GM10847 (cell line): ENCODE measurements around the gene P2RX1.

ENCODE experiments used
- POLR2A ChIP-seq: IDR thresholded peaks from 2 replicates; pipeline ENCODE4 v1.6.1; 2011; ENCODE audit not compliant: insufficient read length; ENCODE audit errors: extremely low read depth

P2RX1 gene

DNA sequence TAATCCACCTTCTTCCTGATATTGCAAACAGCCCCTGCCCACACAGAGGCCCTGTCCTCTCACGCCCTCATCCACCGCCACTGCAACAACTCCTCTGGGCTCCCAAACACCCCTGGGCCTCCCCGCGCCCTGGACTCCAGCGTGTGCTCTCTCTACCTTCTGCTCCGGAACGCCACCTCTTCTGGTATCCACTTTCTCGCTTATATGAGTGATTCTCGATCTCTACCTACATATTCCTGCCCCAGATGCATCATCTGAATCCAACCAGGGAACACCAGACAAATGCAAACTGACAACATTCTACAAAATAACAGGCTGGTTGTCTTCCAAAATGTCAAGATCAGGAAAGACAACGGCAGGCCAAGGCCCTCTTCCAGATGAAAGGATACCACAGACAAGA is 42.4 kb downstream of the P2RX1 start:
- no peak for TF ChIP-seq POLR2A

DNA sequence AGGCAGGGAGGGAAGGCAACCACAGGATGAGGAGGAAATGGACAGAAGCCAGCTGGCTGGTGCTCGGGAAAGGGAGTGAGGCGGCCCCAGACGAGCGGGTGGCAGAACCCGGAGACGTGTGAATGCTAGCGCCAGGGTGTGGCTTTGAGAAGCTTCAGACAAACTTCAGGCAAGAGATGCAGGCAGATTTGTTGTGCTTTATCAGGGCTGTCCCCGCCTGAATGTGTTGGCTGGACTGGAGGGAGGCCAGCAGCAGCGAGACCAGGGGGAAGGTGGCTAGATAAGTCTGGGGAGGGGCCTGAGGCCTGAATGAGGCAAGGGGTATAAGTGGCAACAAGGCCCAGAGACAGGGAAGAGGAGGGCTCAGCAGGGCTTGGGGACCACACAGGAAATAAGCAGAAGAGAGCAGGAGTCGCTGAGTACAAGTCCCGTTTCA is 45.4 kb downstream of the P2RX1 start:
- no peak for TF ChIP-seq POLR2A

DNA sequence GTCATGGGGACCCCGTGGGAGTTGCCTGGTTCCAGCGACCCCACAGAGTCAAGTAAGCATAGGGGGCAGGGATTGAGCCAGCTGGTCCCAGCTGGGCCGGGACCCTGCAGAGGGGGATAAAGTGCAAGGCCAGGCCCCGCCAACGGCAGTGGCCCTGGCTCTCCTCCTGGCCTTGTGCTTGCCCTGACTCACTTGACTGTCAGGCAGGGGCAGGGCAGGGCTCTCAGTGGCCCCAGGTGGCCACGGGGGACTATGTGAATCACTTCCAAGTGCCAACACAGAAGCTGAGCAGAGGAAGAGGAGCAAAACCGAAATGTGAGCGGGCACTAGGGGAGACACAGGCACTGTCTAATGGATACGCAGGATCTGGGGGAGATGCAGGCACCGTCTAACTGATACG is 48.7 kb downstream of the P2RX1 start:
- TF ChIP-seq POLR2A = no peak

DNA sequence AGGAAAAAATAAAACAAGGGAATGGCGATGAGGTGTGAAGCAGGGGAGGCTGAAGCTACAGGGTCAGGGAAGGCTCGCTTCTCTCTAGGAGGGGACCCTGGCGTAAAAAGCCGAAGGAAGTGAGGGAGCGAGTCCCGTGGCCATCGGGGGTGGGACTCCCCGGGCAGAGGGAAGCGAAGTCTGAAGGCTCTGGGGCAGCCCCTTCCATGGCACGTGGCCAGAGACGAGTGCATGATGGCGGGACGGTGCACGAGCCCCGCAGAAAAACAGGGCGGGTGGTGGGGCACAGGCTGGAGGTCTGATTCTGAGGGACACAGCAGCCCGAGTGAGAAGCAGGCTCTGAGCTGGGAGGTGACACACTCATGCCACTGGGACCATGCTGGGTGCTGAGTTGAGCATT is 49.2 kb downstream of the P2RX1 start:
- TF ChIP-seq POLR2A = no peak

DNA sequence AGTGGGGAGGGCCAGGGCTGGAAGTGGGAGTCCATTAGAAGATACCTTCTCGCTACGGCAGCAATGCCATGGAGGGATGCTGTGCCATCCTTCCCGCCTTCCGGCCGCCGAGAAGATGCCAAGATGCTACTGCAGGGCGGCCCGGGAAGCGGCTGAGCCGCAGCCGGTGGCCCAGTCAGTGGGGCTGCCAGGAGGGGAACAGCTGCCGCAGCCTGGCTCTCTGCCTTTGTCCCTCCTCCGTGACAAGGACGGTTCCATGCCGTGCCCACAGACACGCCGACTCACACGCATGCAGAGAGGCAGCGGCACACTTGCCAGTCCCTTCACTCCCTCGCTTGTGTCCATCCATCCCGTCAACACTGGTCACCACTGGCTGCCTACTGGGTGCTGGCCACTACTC is 50.0 kb downstream of the P2RX1 start:
- no peak for TF ChIP-seq POLR2A

DNA sequence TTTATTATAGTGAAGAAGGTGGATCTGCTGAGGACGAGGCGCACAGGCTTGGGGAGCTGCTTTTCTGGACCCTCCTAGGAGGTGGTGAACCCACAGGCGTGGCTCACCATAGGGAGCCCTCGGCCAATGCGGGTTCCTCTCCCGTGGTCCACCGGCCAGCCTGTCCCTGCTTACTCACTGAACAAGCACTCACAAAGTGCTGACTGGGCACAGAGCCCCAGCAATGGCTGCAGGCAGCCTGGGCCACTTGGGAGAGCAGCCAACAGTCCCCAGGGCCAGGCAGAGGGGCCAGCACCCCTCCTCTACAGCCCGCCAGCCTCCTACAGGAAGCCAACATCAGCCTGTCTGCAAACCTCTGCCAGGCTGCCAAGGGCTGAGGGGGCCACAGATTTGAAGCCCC is 51.1 kb downstream of the P2RX1 start:
- no peak for TF ChIP-seq POLR2A

DNA sequence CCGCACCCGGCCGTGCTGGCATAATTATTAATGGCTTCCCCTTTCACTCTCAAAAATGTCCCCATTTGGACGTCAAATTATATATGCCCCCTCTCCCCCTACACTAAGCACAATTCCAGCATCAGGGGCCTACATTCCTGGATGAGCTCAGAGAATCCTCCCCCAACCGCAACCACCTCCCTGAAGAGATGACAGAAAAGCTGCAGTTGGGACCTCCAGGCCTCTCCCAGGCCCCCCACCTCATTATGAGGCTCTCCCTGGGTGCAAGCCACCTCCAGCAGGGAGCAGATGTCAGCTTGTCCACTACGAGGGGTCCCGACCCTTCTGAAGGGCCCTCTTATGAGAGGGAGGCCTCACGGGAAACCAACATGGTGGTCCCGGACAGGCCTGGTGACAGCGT is 51.7 kb downstream of the P2RX1 start:
- no peak for TF ChIP-seq POLR2A

DNA sequence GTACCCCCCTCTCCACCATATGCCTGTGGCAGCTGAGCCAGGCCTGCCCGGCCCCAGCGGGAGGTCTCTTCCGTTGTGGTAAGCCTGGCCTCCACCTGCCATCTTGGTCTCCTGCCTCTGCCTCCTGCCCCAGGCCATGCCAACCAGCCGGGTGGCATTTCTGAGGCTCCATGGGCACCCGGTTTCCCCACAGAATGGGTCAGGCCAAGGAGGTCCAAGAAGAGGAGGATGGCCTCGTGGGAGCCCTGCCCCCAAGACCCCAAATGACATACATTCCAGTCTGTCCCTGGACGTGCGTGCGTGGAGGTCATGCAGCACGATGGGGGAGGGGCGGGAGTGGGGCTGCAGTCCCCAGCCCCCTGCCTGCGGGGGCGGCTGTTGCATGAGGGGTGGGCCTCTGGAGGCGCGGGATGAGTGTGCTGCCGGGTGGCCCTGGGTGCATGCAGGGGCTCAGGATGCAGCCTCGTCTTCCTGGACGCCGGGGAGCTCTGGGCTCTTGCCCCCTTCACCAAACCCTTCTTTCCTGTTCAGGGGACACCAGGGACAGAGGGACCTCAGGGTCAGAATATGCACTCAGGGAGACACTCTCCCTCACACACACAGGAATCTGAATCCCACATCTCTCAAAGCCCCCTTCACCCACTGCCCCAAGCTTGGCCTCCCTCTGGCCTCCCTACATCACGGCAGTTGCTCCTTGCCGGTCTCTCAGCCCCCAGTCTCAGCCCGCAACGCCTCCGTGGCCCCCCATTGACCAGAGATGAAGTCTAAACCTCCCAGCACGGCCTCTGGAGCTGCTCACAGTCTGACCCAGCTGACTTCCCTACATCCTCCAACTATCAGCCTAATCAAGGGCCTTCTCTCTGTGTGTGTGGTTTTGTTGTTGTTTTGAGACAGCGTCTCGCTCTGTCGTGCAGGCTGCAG is 54.2 kb downstream of the P2RX1 start:
- no peak for TF ChIP-seq POLR2A

DNA sequence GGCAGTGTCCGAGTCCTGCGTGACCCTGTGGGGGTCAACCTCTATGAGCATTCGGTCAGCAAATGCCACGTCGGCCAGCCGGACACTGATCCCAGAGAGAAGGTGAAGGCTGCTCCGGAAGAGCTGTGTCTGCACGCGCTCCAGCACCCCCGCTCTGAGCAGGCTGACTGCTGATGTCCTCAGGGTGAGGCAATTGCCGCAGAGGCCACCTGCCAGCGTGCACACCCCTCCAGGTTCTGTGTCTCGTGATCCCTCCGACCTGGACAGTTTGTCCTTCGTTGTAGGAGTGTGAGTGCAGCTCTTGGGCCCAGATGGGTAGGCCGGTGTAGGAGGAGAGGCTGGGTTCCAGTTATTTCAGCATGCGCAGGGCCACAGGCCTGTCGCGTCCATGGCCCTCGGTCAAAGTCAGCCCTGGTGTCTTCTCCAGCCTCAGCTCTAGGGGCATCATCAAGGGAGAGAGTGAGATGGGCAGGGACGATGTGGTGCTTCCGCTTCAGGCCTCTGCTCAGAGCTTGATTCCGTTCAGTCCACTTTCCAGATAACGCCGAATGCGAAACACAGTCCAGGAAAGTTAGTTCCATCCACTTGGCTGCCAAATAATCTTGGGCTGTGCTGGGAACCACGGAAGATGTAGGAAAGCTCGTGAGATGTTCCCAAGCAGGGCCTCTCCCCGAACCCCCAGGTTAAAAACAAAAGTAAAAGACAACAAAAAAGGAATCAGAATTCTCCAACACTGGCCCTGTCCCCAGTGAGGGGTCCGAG is 55.1 kb downstream of the P2RX1 start:
- no peak for TF ChIP-seq POLR2A

DNA sequence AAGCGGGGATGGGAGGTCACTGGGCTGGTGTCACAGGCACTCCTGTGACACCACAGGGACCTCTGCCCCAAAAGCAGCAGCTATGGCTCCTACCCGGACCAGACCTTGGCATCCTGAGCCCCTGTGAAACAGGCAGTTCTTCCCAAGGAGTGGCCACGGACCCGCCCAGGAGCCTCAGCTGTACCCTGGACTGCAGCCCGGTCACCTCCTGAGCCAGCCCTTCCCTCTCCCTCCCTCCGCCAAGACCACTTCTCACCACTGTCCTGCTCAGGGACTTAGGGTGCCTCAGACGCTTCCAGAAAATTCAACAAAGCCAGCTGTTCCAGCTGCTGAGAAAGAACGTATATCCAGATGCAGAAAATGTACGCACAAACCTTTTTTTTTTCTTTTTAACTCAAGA is 56.3 kb downstream of the P2RX1 start:
- no peak for TF ChIP-seq POLR2A

DNA sequence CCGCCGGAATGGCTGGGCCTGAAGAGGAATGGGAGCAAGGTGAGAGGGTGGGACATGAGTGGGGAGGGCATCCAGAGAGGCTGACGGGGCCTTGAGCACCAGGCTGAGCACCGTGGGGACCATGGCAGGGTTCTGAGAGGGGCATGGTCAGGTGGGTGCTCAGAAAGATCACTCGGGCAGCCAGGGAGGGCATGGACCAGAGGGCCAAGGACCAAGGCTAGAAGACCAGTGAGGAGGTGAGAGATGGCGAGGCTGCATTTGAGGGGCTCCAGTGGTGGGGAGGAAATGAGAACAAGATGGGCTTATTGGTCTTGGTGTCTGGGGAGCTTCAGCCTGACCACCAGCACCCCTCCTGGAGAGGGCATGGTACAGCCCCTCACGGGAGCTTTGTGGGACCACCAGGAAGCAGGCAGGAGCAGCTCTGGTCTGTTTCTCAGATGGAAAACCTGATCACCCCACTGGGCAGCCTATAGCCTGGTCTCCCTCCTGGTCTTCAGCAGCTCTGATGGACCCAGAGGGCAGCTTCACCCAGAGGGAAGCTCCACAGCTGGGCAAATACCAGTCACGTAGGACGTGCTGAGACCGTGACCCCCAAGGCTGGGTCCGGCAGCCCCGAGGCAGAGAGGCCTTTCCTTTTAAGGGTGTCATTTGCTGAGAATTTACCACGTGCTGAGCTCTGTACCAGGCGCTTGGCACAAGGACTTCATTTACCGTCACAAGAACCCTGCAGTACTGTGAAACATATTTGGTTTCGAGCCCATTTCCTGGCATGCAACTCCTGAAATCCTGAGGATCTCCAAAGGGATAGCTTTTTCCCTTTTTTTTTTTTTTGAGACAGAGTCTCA is 58.8 kb downstream of the P2RX1 start:
- TF ChIP-seq POLR2A = no peak

DNA sequence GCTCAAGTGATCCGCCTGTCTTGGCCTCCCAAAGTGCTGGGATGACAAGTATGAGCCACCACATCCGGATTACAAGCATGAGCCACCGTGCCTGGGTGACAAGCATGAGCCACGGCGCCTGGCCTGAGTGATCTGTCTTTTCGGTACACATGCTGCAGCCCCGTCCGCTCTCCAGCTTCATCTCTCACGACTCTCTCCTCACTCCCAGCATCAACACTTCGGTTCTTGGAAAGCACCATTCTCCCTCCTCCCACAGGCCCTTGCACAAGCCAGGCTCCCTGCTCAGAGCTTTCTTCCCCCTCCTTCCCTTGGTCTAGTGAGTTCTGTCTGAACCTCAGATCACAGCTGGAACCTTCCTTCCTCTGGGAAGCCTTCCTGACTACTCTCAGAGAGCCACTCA is 63.7 kb downstream of the P2RX1 start:
- no peak for TF ChIP-seq POLR2A

DNA sequence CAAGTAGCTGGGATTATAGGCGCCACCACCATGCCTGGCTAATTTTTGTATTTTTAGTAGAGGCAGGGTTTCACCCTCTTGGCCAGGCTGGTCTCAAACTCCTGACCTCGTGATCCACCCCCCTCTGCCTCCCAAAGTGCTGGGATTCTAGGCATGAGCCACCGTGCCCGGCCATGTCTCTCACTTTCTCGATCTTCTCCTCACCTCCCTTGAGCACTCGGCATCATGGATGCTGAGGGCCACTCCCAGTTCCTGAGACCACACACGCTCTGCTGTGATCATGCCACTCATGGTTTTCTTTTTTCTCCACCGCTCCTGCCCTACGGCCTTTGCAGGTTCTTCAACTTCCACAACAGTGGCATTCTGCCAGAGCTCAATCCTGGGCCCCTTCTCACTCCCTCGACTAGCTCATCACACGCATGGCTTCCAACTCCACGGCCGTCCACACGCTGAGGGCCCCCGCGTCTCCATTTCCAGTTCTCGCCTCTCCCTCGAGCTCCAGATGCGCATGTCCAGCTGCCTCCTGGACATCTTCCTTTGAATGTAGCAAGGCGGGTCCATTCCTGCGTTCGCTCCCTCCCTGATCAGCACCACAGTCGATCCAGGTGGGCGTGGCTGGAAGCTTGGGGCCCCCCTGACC is 64.7 kb downstream of the P2RX1 start:
- no peak for TF ChIP-seq POLR2A

DNA sequence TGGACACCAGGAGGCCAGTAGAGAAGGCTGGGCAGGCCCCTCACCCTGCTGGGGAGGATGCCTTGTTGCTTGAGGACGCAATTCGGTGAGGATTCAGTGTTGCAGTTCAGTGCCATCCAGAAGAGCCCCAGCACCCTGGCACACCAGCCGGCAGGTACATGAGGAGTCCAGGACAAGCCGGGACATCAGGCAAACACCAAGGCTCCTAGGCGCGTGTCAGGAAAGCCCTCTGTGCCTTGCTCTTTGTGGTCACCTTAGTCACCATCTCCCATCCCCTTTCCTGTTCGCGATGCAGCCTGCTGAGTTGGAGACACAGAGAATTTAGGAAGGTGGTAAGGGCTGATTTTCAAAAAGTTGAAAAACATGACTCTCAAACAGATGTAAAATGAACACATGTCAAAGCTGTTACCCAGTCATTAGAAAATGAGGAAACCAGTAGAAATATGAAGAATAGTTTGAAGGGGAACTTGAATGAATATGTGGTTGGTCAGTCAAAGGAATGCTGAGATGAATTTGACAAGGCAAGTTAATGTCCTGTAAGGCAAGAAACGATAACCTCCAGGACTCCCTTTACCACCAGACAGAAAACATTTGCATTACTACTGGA is 67.9 kb downstream of the P2RX1 start:
- no peak for TF ChIP-seq POLR2A
